Activated CD4-positive, alpha-beta T cell treated with anti-CD3 and anti-CD28 coated beads, Interleukin-2, amount 50 U/mL, for 4 hours (primary cell): ENCODE measurements around the gene PPP3R2.
"Not testable (repeated sequence)": the region's sequence is repeated elsewhere in the genome, so short reads cannot be mapped to it uniquely, and the experiment has no call there.

Source experiments
- DNase-seq, 2 experiments: peaks; one replicate each; pipeline ENCODE4 v3.0.0-alpha.2; 2020

PPP3R2 gene, protein sequence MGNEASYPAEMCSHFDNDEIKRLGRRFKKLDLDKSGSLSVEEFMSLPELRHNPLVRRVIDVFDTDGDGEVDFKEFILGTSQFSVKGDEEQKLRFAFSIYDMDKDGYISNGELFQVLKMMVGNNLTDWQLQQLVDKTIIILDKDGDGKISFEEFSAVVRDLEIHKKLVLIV

DNA sequence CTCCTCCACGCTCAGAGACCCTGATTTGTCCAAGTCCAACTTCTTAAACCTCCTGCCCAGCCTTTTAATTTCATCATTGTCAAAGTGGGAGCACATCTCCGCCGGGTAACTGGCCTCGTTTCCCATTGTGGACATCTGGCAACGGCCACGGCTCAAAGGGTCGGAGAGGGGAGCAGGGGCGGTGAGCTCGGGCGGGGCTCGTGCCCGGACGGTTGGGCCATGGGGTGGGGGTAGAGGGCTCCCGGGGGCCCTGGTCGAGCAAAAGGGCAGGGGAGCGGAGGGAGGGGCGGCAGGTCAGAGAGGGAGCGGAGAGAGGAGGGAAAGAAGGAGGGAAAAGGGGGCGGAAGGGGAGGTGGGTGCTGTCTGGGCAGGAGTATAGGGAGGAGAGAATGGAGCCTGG is at the start of gene PPP3R2:
Gene PPP3R2, minus strand, starts transcription at position 174 of the 400 bp plus-strand sequence. Its CDS starts 48 bp downstream, at position 126.
- DNase-seq = no peak

DNA sequence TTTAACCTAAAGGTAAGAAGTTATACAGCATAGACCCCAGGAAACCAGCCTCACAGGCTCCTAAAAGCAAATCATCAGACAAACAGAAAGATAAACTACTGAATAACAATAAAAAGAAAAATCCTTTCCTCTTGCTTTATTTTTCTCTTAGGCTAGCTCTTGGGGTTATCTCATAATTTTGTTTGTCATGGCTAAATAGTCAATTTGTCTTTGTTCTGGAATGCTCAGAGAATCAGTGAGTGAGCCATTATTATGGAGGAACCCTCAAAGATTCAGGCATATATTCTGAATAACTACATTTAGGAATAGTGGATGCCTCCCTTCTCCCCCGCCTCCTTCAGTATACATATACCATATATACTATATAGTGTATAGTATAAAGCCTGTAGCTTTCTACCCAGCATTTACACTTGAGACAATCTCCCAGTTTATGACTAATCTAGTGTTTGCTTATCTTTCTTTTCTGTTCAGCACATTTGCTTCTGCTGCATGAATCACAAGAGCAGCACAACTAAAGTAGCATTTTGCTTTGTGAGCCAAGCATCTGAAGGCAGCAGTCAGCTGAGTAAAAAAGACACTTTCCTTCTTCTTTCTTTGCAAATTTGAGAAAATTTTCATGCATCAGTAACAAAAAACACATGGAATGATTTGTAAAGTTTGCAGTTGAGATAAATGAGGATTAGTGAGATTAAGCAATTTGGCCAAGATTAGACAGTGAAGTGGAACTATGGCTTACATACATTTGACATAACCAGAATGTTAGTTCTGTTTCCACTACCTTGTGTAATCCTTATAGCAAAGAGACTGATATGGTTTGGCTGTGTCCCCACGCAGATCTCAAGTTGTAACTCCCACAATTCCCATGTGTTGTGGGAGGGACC is 45.3 kb upstream of the PPP3R2 start:
- DNase-seq = no peak

DNA sequence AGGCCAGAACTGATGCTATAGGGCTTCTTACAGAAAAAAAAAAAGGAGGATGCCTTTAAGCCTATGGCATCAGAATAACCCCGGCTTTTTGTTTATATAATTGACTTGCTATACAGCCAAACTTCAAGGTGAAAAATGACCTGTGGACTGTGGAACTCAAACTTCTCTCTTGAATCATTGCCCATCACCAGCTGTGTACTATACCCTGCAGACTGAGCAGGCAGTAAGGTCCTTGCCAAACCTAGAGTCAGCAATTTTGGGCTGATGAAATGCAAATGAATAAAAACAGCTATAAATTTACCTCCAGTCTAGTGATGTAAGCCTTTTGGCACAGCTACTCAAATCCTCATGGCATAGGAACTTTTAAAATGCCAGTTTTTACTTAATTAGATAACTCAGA is 44.5 kb upstream of the PPP3R2 start:
- no peak for DNase-seq

DNA sequence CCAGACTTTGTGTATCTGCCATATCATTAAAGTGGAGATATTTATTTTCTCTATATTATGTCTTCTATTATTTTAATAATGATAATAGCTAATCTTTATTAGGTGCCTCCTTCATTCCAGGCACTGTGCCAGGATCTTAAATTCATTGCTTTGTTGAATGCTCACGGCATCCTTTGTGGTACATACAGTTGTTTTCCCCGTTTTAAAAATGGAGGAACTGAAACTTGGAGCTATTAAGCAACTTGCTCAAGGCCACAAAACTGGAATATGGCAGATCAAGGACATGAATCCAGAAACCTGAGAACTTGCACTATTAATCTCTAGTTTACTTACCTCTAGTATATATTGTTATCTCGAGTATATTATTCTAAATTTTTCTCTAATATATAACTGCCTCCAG is 41.5 kb upstream of the PPP3R2 start:
- no peak for DNase-seq

DNA sequence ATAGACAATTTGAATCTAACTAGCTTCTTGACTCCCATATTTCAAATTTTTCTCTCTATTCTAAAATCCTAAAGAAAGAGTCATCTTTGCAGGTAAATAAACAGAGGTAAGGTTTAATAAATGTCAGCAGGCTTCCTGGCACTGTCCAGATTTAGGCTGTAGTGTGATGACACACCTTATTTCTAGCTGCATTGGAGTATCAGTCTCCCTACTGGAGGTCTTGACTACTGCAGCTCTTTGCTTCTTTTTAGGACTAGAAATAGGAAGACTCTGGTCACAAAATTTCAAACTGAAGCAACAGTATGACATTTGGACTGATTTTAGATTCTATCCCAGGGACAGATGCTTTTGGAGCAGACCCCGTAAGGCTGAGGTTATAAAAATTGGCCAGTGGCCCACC is 40.7 kb upstream of the PPP3R2 start:
- no peak for DNase-seq

DNA sequence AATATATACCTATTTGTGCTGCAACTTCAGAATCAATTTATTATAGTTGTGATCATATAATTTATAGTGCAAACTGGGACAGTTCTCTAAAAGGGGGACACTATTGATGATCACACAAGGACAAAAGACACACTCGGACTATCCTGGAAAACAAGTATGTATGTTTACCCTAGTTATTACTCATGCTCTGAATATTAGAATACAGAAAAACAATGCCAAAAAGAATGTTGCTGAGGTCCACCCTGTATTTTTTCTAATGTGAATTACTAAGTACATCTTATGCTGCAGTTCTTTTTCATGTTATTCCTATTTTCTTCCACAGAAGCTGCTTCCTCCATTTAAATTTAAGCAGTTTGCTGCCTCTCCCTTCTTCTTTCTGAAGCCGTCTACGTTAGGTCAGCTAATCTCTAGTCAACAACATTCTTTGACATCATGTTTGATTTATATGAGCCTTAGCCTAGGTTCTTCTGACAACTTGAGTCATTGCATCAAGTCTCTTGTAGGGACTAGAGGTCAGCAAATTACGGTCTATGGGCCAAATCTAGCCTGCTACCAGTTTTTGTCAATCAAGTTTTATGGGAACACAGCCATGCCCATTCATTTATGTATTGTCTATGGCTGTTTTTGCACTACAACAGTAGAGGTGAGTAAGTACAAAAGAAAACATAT is 40.1 kb upstream of the PPP3R2 start:
- no peak for DNase-seq

DNA sequence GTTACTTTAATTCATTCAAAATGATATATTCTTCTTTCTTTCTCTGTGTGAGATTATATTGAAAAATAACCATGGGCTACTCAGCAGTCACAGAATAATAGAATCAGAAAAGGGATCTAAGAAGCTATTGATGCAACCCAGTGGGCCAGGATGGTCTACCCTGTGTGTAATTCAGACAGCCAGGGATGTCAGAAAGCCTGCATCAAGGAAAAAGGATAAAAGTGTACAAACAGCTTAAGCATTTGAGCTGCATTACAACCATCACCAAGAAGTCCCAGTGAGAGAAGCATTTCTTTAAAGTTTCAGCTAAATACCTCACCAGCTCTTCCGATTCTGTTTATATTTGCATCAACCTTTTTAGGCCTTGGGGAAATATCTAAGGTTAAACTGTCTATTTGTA is 37.8 kb upstream of the PPP3R2 start:
- DNase-seq = no peak

DNA sequence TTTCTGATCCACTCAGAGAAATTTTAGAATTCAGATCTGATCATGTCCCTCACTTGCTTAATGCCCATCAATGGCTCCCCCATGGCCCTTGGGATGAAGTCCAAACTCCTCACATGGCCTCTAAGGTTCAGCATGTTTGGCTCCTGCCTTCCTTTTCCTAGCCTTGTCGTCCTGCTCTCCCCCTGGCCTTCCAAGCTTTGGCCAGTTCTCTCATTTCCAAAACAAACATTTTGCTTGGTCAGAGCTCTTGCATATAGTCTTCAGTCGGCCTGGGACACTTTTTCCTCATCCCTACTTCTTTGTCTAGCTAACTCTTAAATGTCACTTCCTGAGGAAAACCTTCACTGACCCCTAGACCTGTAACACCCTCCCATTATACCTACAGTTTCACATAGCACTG is 37.1 kb upstream of the PPP3R2 start:
- no peak for DNase-seq

DNA sequence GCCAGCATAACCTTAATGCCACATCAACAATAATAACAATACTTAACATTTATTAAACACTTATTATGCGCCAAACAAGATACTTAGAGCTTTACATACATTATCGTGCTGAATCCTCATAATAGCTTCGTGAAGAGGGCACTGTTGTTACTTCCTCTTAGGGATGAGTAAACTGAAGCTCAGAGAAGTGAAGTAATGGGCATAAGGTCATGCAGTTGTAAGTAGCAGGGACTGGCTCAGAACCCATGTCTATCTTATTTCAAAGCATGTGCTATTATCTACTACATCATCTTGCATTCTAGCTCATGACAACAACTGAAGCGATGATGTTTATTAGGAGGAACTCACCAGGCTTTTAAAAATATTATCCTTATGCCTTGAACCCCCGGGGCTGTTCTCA is 34.9 kb upstream of the PPP3R2 start:
- DNase-seq = no peak

DNA sequence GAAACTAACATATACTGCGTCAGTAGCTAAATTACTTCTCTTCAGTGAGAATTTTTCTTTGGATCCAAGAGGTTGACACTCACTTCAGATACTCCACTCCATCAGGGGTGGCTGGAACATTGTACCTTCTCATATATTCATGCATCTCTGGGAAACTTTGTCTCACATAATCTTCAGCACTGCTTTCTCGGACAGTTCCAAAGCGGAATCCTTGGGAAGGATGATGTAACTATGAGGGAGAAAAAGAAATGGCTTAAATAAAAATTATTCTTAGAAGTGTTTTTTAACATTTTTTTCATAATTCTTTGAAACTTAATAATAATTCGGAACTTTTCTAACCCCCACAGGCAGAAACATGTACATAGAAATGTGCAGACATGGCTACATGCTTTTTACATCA is 33.4 kb upstream of the PPP3R2 start:
- DNase-seq = no peak

DNA sequence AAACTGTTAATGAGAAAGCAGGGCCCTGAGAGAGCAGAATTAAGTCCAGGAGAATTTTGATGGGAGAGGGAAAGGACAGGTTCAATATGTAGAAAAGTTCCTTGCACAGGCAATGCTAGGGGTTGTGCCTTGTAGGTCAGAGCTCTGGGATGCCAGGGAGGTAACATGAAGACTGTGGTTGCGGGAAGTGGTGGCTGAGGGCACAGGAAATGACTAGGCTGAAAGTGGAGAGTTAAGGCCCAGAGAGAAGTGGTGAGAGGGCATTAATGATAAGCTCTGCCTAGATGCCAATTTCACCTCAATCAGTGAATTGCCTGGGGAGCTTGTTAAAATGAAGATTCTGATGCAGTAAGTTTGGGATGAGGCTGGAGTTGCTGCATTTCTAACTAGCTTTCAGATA is 31.5 kb upstream of the PPP3R2 start:
- no peak for DNase-seq

DNA sequence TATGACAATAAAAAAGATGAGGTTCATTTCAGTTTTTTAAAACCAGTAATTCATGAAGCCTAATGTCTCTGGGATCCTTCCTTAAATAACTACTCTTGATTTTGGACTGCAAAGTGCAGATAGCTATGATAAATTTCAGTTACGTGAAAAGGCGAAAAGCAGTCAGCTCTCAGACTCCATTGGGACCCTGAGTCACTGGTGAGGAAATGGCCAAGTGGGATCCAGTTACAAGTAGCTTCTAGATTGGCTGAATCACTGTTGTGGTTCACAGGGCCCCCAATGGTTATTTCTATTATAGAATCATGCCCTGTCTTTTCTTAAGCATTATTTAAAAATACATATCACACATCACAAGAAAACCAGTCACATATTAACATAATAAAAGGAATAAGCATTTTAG is 31.1 kb upstream of the PPP3R2 start:
- no peak for DNase-seq

DNA sequence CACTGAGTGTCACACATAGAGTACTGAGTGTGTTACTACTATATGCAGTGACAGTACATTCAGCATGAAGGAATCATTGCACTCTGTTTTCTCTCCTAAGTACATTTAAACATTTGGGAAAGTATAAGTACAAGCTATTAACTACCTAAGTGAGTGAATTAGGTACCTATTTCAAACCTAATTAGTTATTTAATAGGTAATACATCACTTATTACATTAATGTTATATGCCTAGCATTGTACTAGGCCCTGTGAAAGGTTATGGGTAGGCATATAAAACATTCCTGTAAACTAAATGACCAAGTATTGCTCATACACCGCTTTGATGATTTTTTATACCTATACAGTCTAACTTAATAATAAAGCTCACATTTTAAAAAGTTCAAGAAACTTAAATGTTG is 25.7 kb upstream of the PPP3R2 start:
- DNase-seq = no peak

DNA sequence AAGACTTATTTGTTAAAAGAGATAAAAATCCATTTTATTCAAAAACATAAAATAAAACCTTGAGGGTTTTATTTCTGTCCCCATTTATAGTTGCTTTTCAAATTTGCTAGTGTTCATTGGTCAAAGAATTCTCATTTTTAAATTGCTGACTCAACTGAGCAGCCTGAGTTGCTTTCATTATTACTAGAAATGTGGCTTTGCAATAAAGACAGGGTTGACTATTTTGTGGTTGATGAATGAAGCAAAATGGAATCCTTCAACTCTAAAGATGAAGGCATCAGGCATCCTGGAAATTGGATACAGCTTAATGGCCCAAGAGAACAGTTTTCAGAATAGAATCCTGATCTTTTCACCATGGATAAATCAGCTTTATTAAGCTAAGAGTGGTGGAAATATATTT is 23.9 kb upstream of the PPP3R2 start:
- no peak for DNase-seq

DNA sequence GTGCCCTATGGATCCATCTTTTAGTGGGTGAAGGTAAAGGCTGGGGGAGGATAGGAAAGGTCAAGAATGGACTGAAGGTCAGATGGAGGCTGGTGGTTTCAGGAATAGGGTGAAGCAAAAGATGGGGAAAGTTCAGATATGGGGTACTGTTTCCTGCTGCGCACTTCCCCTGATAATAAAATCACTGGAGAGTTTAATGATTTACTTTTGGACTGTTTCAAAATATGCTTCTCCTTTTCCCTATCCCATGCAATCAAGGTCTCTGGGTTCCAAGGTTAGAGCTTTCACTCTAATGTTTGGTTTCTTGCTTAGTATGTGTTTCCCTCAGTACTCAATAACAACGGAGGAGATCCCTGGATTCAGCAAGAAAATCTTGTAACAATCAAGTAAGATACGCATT is 10.8 kb upstream of the PPP3R2 start:
- no peak for DNase-seq

DNA sequence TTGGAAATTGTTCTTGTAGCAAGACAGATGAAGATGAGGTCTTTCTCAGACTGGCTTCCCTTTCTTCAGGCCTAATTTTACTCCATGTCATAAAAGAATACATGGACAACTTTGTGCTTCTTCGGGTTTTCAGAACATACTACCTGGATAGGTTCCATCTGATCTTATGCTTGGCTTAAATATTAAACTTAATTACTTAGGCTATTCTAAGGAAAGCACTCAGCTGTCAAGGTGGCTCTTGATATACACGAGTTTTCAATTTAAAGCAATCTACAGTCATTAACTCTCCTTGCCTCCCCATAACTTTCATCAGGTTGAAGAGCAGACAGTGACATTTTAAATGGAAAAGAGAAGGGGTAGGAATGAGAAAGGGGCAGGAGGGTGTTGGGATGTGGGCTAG is 9.5 kb upstream of the PPP3R2 start:
- DNase-seq = no peak

DNA sequence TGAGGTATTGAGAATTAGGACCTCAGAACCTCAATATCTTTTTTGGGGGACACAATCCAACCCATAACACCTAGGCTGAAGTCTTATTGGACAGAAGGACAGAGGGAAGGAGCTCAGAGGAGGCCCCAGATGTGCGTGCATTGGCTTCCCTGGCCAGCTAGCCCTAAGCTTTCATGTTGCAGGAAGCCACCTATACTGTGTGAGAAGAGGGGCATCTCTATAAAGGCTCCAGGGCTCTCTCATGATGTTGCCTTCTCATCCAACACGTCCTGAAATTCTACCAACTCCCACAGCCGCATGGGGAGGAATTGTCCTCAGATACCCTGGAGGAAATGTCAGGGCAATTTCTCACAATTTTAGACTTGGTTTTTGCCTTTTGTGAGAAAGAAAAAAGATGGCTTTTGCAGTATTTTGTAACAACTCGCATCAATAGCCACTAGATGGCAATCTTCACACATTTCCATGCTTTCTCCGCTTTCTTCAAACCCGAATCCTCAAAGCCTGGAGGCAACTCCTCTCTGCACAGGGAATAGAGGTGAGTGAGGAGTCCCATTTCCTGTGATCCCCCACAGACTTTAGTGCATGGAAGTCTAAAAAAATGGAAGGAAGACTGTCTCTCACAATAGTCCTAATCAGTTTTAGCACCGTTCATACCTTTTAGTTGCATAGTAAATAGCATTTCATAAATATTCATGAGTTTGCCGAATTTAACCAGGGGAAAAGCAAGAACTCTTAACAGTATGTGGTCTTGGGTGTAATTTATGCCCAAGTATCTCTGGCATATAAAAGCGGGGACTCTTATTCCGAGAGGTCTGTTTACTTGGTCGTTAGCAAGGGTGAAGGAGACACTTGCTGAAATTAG is 7.4 kb upstream of the PPP3R2 start:
- DNase-seq = no peak

DNA sequence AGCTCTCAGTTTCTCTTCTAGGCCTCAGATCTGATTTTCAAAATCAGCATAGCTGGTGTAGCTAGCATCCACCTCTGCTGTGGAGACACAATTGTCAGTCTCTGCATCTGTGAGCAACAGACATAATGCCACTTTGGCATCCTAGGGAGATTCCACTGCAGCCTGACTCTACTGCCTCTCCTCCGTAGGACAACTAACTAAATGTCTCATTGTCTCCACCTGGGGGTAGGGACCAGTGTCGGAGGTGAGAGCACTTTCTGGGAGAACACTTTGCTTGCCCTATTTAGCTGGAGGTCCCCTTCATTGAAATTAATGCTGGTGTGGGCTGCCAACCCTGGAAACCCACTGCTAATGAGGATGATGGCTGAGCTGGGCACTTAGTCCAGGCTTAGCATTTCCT is 1.4 kb downstream of the PPP3R2 start:
- no peak for DNase-seq

DNA sequence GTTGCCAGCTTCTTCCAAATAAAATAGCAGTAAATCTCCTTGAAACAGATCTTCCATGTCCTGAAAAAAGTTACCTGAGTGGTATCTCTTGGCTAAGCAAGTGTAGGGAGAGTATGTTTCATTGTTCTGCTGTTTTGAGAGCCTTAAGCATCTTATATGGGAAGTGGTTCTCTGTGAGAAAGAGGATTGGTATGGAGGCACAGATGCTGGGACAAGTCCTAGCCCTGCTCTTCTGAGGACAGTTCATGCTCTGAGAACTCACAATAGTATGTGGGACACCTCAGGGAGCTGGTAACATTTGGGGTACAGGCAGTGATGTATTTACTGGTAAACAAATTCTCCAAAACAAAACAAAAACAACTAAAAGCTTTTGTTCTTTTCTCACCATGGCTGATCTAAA is 2.0 kb downstream of the PPP3R2 start:
- no peak for DNase-seq

DNA sequence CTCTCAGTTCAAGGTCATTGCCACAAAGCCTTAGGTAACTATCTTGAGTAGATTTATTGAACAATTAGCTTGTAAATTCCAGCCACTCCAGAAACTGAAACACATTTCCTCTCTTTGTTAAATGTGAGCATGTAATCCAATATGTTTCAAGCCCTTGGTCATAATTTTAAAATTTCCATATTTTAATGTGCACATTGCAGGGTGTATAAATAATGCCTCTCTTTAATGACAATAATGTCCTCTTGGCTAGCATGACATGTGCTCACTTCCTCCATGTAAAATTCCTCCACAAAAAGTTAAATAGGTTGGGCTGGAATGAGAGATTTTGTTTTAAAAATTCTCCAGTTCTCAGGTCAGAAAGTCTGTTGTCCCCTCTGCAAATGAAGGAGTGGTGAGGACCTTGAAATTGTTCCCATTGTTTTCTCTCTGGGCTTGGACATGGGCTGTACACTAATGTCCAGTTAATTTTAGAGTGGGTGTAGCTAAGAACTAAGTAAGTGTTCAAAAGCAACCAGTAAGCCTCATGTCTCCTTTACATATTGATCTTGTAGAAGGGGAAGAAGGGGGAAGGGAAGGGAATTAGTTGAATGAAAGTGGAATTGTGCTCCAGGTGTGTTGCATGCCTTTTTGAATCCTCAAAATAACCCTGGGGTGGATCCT is 2.9 kb downstream of the PPP3R2 start:
- no peak for DNase-seq

DNA sequence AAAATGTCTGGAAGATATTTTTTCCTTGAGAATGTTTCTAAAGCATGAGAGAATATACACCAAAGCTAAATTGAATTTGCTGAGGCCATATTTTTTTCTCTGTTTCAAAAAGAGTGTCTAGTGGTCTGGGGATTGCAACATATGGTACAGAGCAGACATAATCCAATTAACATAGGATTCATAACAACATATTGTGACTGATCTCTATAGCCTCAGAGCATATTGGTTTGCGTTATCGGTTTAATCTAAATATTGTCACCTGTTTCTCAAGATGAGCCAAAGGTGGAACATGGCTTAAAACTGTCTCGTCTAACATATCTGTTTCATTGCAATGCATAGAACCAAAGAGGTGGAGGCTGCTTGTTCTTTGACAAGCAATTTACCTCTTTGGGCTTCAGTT is 3.9 kb downstream of the PPP3R2 start:
- no peak for DNase-seq

DNA sequence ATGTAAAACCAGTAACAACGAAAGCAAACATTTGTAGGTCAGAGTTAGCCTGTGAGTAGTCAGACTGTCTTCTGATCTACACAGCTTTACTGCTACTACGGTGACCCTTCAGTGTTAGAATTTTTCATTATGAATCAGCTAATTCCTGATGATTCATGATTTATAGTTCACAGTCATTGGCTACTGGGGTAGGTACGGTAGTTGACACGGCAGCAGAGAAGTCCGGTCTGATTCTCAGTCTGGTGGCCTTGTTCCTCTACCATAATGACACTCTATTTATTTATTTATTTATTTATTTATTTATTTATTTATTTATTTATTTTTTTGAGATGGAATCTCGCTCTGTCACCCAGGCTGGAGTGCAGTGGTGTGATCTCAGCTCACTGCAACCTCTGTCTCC is 4.7 kb downstream of the PPP3R2 start:
- DNase-seq = not testable (repeated sequence)
